EH (cell line): ENCODE measurements around the gene ZNF639.
A peak's percentile ranks its signal among the peaks of the same experiment; 100 is the strongest.

Experiments
- DNase-seq: peaks from one replicate; pipeline ENCODE4 v3.0.0-alpha.2; 2015; ENCODE audit warnings: low read depth

Gene ZNF639

DNA sequence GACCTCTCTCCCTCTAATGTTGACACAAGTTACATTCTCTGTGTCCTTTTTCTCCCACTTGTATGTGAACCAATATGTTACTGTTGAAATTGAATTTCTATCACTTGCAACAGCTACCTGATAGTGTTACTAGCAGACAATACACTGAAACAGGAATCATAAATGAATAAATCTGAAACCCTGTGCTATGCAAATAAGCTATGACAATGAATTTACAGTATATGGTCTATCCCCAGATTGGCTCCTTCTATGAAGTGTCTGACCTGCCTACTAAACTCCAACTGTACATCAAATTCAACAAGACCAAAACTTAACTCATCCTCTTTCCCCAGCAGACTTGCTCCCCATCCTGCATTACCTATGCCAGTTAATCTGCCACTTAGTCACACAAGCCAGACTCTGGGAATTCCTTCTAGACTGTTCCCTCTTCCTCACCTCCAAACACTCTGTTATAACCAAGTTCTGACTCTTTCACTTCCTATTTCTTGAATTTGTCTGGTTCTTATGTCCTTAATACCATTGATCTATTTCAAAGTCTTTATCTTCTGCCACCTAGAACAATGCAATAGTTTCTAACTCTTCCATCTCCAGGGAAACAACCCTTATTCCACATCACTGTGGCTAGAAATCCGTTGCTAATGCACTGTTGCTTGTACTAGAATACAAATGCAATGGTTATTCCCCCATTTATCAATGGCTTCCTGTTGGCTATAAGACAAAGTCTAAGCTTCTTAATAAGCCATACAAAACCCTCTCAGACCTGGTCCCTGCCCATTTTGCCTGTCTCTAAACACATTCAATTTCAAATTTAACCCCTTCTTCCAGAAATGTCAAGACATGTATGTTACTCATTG lies 13.4 kb upstream of the ZNF639 start:
- no peak for DNase-seq

DNA sequence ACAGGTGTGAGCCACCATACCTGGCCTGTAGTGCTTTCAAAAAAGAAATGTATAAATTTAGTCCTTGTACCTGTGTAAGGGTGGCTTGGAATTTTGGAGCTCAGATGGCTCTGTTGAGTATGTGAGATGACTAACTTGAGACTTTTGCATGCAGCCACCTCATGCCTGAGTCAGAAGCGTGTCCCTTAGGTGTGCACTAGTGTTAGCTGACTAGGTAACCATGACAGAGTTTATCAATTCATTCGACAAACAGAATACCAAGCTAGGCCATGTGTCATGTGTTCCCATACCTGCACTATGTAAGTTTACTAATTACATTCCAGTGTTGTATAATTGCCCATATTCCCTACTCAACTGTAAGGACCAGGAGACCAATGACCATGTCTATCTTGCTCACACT lies 4.0 kb upstream of the ZNF639 start:
- no peak for DNase-seq

DNA sequence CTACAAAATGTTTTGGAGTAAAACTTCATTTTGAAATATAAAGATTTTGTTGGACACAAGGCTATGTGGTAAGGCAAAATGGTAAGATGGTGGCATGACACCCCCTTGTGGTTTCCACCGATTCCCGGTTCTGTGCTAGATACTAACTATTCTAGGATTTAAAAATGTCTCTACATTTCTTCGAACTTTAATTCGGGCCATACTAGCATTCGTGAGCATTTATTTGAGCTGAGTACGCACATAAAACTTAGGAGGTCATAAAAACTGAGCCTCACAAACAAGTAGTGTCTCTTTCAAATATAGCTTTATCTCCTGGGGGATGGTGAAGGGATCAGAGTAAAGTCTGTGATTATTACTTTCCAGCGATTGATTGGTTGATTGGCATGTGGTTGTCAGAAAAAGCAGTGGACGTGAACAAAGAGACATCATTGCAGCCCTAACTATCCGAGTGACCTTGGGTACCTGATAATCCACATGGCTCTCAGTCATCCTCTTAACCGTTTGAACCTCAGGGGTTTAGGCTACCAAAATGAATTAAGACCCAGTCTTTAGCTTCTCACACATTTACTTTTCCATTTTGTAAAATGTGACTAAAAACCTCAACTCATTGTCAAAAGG lies 1.1 kb upstream of the ZNF639 start:
- DNase-seq, result peak; percentile 66

DNA sequence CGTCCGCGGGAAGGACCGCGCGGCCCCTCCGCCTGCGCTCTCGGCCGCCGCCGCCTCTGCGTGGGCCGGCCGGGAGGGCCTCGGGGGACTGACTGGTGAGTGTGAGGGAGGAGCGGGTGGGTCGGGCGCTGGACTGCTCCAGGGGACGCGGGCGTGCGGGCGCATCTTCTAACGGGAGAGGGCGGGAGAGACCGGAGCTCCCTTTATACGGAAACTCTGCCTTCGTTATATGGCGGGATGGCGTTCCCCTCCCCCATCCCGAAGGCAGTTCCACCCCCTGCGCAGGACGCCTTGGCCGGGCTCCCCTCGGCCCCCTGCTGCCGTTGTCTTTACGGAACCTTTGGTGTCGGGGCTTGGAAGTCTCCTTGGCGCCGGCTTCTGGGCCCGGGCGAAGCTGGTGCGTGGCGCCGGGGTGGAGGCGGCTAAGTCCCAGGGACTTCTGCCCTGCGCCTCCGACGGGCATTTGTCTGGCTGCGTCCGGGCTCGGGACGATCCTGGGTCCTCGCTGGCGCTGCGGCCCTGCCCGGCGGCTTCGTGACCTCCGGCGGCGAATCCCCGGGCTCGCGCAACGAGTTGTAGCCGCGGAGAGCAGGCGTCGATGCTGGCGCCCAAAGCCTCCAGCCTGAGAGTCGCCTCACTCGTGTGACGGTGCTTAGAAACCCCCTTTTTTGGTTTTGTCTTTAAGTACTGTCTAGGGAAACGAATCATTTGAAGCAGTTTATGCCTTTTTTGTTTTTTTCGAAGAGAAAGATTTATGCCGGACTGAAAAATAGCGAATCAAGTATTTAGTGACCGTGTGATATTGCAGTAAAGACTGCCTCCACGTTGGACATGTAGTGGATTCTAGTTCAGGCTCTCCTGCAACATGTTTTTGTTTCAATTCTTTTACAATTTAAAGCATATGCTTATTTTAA lies 623 bp downstream of the ZNF639 start:
- peak; percentile 81 for DNase-seq

DNA sequence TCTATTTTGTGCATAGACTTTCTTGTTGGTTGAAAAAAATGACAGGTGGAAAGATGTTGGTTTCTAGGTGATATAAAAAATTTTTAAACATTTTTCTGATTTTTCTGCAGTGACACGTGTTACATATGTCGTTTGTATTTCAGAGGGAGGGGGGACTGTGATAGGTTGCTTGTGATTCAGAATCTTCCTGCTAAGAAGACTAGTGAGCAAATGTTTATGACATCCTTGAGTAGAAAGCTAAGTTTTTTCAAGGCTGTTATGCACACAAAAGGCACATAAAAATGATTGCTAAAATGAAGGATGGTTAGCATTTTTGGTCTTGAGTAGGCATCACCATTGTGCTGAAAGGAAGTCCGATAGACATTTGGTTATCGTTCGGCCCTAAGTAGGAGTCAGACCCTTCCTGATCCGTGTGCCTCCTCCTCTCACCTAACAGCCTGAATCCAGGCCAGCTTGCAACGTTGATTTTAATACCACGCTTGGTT lies 1.5 kb downstream of the ZNF639 start:
- peak; percentile 51 for DNase-seq

DNA sequence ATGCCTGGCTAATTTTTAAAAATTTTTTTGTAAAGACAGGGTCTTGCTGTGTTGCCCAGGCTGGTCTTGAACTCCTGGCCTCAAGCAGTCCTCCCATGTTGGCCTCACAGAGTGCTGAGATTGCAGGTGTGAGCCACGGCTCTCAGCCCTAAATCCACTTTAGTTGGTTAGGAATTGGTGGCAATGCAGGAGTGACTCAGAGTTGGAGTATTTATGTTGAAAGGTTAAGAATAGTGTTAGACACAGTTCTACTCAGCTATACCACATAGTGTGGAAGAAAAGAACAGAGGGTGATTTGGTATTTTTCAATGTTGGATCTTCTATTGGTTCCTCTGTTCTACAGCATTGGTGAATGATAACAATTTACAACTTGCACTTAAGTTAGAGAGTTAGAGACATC lies 7.6 kb downstream of the ZNF639 start:
- peak; percentile 23 for DNase-seq

DNA sequence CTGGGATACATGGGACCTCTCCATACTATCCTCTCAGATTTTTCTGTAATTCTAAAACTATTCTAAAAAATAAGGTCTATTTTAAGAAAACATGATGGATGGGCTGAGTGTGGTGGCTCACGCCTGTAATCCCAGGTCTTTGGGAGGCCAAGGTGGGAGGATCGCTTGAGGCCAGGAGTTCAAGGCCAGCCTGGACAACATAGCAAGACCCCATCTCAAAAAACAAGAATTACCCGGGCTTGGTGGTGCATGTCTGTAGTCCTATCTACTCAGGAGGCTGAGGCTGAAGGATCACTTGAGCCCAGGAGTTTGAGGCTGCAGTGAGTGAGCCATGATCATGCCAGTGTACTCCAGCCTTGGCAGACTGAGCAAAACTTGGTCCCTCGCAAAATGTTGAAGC lies 9.4 kb downstream of the ZNF639 start:
- no peak for DNase-seq

DNA sequence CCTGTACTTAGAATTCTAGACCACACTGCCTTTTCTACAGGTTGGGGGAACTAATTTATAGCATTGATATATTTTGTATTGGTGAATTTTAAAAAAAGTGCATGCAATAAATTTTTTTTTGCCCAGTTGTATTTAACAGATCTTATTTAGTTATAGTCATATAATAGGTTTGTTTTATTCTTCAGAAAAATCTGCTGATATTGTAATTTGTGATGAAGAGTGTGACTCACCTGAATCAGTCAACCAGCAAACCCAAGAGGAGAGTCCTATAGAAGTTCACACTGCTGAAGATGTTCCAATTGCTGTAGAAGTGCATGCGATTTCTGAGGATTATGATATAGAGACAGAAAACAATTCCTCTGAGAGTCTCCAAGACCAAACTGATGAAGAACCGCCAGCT lies 10.3 kb downstream of the ZNF639 start:
- no peak for DNase-seq

DNA sequence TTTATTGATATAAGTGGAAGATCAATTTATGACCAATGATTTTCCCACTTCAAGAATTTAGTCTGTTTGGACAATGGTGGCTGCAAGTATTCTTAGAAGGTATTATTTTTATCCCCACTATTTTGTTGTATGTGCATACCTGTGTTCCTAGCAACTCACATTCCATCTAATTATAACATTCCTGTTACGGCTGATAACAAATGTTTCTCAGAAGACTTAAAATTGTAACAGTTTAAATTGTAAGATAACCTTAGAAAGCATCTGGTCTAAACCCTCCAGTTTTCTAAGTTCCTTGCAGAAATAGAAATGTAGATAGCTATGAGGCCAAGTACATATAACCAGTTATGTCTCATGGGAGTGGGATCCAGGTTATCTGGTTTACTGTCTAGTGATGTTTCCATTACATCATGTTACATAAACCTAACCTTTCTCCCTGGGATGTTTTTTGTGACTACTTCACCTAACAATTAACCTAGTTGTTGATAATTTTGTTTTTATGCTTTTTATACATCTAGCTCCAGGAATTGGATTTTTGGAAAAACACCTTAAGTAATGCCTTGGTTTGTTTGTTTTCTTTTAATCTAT lies 13.6 kb downstream of the ZNF639 start:
- DNase-seq, result peak; percentile 25

DNA sequence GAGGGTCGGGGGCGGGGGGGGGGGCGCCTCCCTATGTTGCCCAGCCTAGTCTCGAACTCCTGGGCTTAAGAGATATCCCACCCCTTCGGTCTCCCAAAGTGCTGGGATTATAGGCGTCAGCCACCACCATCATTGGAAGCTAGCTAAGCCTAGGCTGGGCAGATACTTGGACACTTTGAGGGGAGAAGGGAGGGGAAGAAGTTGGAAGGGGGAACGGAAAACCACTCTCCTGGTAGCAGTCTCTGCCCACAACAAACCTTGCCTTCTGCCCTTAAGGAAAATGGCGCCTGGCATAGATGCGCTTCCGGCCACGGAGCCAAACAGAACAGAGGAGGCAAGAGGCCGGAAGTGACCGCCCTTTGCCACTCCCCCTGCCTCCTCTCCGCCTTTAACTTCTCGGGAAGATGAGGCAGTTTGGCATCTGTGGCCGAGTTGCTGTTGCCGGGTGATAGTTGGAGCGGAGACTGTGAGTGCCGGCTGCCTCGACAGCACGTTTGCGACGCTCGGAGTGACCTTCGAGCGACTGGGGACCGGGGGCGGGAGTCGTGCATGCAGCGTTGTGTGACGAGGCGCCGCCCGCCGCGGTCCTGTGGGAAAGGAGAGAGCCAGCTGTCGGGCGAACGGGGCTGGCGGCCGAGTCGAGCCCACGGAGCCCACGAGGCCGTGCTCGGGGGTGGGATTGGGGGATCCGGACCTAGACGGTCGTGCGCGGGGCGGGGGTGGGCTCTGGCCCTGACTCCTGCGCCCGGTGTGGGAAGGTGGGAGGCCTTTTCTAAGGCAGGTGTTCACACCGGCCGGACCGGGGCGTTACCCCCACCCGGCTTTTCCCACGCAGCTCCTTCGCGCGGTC lies 24.7 kb downstream of the ZNF639 start, which contains the start of gene MFN1:
Gene MFN1, plus strand, starts transcription at position 365 of the 850 bp plus-strand sequence. CDS start 1,143 bp downstream, outside the sequence.
- DNase-seq, result peak; percentile 98

DNA sequence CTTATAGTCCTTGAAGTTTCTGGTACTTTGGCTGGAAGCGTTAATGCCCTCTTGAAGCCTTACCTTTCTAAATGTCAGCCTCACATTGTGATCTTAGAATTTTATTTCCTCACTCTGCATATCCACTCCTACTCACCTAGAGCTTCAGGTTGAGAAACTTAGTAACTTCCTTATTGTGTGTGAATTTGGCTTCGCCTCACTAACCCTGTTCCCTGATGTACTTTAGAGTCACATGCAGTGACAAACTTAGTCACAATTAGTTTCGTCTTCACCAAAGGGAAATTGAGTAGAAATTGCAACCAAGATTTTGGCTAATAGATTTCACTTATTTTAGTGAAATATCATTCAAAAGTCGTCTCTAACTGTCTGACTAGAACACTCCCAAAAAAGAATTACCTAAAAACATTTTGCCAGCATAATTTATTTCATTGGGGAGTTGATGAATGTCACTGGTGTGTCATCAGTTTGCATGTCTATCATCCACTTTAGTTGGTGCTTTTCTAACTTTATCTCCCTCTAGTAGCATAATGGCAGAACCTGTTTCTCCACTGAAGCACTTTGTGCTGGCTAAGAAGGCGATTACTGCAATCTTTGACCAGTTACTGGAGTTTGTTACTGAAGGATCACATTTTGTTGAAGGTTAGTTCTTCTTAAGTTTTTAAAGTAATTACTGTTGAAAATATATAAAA lies 25.6 kb downstream of the ZNF639 start:
- DNase-seq, result peak; percentile 1

DNA sequence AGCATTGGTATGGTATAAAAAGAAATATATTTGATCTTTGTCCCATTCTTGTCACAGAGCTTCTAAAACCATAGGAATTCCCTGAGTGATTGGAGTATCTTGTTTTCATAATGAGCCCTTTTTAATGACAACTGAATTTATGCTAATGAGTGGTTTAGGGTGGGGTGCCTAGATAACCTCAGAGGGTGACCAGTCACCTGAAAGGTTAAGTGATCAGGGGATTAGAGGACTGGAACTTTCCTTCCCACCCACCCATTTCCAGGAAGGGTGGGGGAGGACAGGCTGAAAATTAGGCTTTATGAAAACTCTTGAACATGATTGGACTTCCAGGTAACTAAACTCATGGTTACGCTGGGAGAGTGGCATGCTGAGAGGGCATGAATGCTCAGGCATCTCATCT lies 33.2 kb downstream of the ZNF639 start:
- no peak for DNase-seq

DNA sequence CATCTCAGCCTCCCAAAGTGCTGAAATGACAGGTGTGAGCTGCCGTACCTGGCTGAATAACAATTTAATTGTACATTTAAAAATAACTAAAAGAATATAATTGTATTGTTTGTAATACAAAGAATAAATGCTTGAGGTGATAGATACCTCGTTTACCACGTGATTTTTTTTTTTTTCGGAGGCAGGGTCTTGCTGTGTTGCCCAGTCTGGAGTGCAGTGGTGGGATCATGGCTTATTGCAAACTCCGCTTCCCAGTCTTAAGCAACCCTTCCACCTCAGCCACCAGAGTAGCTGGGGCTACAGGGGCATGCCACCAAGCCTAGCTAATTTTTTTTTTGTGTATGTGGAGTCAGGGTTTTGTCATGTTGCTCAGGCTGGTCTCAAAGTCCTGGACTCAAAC lies 40.5 kb downstream of the ZNF639 start:
- no peak for DNase-seq

DNA sequence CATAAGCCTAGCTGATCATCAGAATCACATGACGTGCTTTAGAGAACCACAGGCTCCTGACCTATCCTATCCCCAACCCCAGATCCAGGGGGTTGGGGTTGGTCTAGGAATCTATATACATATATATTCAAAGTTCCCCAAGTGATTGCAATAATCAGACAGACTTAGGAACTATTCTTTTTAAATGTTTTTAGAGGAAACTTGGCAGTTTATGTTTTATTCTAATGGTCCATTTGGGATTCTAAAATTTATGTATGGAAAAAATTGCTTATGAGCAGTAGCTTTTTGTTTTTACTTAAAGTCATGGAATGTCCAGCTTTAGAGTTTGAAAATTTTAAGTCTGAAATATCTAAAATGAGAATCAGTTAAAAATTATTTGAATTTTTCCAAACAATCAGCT lies 46.8 kb downstream of the ZNF639 start:
- DNase-seq, result no peak

DNA sequence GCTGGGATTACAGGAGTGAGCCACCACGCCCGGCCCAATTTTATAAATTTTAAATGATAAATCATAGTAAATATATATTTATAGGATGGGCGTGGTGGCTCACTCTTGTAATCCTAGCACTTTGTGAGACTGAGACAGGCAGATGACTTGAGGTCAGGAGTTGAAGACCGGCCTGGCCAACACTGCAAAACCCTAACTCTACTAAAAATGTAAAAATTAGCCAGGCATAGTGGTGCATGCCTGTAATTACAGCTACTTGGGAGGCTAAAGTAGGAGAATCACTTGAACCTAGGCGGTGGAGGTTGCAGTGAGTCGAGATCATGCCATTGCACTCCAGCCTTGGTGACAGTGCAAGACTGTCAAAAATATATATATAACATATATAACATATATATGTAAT lies 51.1 kb downstream of the ZNF639 start:
- DNase-seq, result no peak

DNA sequence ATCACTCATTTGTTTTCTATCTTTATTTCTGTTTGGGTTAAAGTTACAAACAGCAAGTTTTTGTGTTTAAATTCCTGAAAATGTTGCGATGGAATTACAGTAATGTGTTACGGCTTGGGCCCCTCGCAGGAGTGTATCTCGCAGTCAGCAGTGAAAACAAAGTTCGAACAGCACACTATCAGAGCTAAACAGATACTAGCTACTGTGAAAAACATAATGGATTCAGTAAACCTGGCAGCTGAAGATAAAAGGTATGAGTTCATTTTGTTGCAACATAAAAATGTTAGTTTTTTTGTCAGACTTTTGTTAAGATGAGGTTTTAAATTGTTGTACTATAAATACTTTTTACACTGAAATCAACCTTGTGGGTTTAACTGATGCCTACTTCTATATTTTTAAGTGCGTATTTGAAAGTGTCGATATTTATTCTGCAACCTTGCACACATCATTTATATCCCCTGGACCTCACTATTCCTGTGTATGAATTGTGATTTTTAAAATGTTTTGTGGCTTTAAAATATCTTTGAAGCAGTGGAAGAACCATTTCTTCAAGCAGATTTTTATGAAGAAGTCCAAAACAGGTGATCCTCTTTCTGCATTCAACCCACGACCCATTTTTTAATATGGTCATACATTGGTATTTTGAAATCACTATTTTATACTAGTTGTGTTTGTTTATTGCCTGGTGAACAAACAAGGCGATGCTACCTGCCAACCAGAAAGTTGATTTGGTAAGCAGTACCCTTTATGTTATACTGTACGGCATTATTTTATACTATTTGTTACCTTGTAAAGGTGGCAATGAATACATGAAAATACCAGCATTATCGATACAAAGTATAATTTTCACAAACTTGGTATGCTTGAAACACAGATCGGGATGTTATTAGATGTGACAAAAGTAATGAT lies 52.5 kb downstream of the ZNF639 start:
- DNase-seq, result no peak

DNA sequence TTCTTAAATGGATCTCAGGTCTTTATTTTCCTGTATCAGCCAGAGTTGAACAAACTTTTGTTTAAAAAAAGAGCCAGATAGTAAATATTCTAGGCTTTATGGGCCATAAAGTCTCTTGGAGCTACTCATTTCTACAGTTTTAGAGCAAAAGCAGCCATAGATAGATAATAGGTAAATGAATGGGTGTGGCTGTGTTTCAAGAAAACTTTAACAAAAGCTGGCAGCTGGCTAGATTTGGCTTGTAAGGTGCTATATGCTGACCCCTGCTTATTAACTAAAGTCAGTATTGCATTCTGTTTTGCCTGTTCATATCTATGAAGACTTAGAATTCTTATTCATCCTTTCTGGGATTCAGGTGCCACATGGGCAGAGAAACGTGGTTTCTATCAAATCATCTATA lies 53.6 kb downstream of the ZNF639 start:
- DNase-seq, result no peak
